ENCODE measurements around the gene MORF4L2.

MORF4L2 gene

GRCh38 chrX:103730147-103730795 lies 43.8 kb upstream of the MORF4L2 start:
- TF ChIP-seq POLR2AphosphoS5 (IDR thresholded peaks at IDR 0.05; ENCODE audit: low read depth, low read length): no peak
- no peak for TF ChIP-seq FOXP2 (optimal IDR thresholded peaks at IDR 0.05; ENCODE audit: borderline replicate concordance, extremely low read depth, extremely low read length, insufficient read depth)
- no peak for TF ChIP-seq SIN3A (IDR thresholded peaks at IDR 0.05; ENCODE audit: borderline replicate concordance, insufficient read depth, low read length)
- no peak for TF ChIP-seq TAF1 (IDR thresholded peaks at IDR 0.05; ENCODE audit: borderline replicate concordance, insufficient read depth, low read length)
- TF ChIP-seq, protein P1, sequence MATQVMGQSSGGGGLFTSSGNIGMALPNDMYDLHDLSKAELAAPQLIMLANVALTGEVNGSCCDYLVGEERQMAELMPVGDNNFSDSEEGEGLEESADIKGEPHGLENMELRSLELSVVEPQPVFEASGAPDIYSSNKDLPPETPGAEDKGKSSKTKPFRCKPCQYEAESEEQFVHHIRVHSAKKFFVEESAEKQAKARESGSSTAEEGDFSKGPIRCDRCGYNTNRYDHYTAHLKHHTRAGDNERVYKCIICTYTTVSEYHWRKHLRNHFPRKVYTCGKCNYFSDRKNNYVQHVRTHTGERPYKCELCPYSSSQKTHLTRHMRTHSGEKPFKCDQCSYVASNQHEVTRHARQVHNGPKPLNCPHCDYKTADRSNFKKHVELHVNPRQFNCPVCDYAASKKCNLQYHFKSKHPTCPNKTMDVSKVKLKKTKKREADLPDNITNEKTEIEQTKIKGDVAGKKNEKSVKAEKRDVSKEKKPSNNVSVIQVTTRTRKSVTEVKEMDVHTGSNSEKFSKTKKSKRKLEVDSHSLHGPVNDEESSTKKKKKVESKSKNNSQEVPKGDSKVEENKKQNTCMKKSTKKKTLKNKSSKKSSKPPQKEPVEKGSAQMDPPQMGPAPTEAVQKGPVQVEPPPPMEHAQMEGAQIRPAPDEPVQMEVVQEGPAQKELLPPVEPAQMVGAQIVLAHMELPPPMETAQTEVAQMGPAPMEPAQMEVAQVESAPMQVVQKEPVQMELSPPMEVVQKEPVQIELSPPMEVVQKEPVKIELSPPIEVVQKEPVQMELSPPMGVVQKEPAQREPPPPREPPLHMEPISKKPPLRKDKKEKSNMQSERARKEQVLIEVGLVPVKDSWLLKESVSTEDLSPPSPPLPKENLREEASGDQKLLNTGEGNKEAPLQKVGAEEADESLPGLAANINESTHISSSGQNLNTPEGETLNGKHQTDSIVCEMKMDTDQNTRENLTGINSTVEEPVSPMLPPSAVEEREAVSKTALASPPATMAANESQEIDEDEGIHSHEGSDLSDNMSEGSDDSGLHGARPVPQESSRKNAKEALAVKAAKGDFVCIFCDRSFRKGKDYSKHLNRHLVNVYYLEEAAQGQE (IDR thresholded peaks at IDR 0.05; ENCODE audit: insufficient read depth in 1 of 2, low read depth in 2 of 2, low read length in 2 of 2): no peak

DNA sequence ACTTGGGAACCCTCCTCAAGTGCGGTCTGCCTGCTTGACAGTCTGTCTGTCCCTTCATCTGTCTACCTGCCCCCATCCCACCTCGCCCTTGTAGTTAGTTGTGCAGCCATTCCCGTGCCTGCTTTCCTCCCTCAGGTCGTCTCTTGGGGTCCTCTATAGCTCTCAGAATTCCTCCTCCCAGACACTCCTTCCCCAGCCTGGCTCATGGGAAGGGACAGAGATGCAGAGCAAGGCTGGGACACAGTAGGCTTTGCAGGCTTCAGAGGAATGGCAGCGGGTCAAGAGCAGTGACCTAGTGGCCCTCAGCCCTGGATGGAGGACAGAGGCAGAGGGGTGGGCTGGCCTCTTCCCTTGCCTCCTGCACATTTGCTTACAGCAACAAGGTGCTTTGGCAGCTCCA lies 42.5 kb upstream of the MORF4L2 start:
- TF ChIP-seq FOXP2 (optimal IDR thresholded peaks at IDR 0.05; ENCODE audit: borderline replicate concordance, extremely low read depth, extremely low read length, insufficient read depth): no peak
- no peak for TF ChIP-seq TAF1 (IDR thresholded peaks at IDR 0.05; ENCODE audit: borderline replicate concordance, insufficient read depth, low read length)
- TF ChIP-seq SIN3A (IDR thresholded peaks at IDR 0.05; ENCODE audit: borderline replicate concordance, insufficient read depth, low read length): no peak

GRCh38 chrX:103727115-103727514 lies 40.6 kb upstream of the MORF4L2 start:
- TF ChIP-seq FOXP2 (optimal IDR thresholded peaks at IDR 0.05; ENCODE audit: borderline replicate concordance, extremely low read depth, extremely low read length, insufficient read depth): no peak
- no peak for TF ChIP-seq POLR2AphosphoS5 (IDR thresholded peaks at IDR 0.05; ENCODE audit: low read depth, low read length)
- TF ChIP-seq TAF1 (IDR thresholded peaks at IDR 0.05; ENCODE audit: borderline replicate concordance, insufficient read depth, low read length): no peak
- TF ChIP-seq, protein P1 (IDR thresholded peaks at IDR 0.05; ENCODE audit: insufficient read depth in 1 of 2, low read depth in 2 of 2, low read length in 2 of 2): no peak
- TF ChIP-seq SIN3A (IDR thresholded peaks at IDR 0.05; ENCODE audit: borderline replicate concordance, insufficient read depth, low read length): no peak

DNA sequence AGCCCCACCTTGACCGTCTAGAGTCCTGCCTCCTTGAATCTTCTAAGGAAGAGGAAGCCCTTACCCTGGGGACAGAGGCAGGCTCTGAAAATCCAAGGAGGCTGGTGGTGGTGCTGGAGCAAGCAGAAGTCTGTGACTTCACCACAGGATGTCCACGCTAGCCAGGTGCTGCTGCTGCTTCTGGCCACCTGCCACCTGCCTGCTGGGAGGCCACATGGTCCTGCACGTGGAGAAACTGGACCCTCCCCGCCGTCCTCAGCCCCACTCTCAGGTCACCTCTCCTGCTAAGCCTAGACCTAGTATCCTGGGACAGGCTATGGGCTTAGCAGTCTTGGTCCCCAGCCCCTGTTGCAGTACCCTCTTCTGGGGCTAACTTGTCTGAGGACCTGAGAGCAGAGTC lies 40.0 kb upstream of the MORF4L2 start:
- TF ChIP-seq SIN3A (IDR thresholded peaks at IDR 0.05; ENCODE audit: borderline replicate concordance, insufficient read depth, low read length) (no peak), FOXP2 (optimal IDR thresholded peaks at IDR 0.05; ENCODE audit: borderline replicate concordance, extremely low read depth, extremely low read length, insufficient read depth) (no peak), TAF1 (IDR thresholded peaks at IDR 0.05; ENCODE audit: borderline replicate concordance, insufficient read depth, low read length) (no peak), POLR2AphosphoS5 (IDR thresholded peaks at IDR 0.05; ENCODE audit: low read depth, low read length) (no peak)
- TF ChIP-seq, protein P1 (IDR thresholded peaks at IDR 0.05; ENCODE audit: insufficient read depth in 1 of 2, low read depth in 2 of 2, low read length in 2 of 2): no peak

DNA sequence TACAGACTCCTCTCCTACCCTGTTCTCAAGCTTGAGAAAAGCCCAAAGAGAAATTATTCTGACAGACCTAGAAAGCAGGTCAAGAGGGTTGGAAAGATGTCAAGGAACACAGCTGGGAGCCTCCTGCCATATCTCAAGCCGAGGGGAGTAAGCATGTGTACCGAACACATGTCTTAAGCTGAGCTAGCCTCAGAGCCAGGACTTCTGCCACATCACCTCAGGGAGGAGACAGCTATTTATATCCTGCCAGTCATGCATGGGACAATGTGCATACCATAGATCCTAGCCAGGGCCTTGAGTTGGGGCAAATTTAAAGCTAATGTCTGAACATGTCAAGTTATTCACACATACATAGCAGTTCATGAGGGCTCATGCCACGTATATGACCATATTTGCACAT lies 36.0 kb upstream of the MORF4L2 start:
- TF ChIP-seq, protein P1 (IDR thresholded peaks at IDR 0.05; ENCODE audit: insufficient read depth in 1 of 2, low read depth in 2 of 2, low read length in 2 of 2): no peak
- TF ChIP-seq FOXP2 (optimal IDR thresholded peaks at IDR 0.05; ENCODE audit: borderline replicate concordance, extremely low read depth, extremely low read length, insufficient read depth) (no peak), POLR2AphosphoS5 (IDR thresholded peaks at IDR 0.05; ENCODE audit: low read depth, low read length) (no peak), SIN3A (IDR thresholded peaks at IDR 0.05; ENCODE audit: borderline replicate concordance, insufficient read depth, low read length) (no peak), TAF1 (IDR thresholded peaks at IDR 0.05; ENCODE audit: borderline replicate concordance, insufficient read depth, low read length) (no peak)

Data from PFSK-1 (cell line).